HEK293T (cell line): ENCODE results near the gene TTLL12.

Source experiments
- ARNT ChIP-seq: fragments of 450-650 bp; IDR thresholded peaks from 2 replicates; pipeline ENCODE4 v1.6.1; 2017; ENCODE audit warnings: mild to moderate bottlenecking
- BHLHE40 ChIP-seq: fragments of 450-650 bp; IDR thresholded peaks from 2 replicates; pipeline ENCODE4 v1.6.1; 2016; ENCODE audit warnings: mild to moderate bottlenecking, moderate library complexity, borderline replicate concordance
- FOXM1 ChIP-seq: fragments of 450-650 bp; IDR thresholded peaks from 2 replicates; pipeline ENCODE4 v1.6.1; 2017; ENCODE audit warnings: mild to moderate bottlenecking, borderline replicate concordance
- HDGF ChIP-seq: fragments of 450-650 bp; IDR thresholded peaks from 2 replicates; pipeline ENCODE4 v1.6.1; 2017; ENCODE audit warnings: antibody characterized with exemption, borderline replicate concordance
- SUZ12 ChIP-seq: fragments of 450-650 bp; IDR thresholded peaks from 2 replicates; pipeline ENCODE4 v1.6.1; 2016; ENCODE audit warnings: mild to moderate bottlenecking

DNA sequence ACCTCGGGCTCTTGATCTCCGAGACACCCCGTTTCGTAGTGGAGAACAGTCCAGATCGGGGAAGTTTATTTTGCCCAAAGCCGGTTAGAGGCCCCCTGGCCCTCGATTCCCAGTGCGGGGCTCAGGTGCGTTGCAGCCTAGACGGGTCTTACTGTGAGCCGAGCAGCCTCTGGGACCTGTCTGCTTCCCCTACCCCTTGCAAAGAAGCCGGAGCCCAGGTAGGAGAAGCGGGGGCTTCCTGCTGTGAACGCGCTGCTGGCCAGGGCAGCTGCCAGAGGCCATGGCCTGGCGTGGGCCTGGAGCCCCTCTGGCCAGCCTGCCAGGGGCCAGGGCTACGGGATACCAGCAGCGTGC, 35.0 kb downstream of the TTLL12 start:
- TF ChIP-seq SUZ12 (no peak), FOXM1 (no peak), HDGF (no peak), ARNT (no peak), BHLHE40 (no peak)
